ENCODE data around the gene C17orf100.

The C17orf100 gene

DNA sequence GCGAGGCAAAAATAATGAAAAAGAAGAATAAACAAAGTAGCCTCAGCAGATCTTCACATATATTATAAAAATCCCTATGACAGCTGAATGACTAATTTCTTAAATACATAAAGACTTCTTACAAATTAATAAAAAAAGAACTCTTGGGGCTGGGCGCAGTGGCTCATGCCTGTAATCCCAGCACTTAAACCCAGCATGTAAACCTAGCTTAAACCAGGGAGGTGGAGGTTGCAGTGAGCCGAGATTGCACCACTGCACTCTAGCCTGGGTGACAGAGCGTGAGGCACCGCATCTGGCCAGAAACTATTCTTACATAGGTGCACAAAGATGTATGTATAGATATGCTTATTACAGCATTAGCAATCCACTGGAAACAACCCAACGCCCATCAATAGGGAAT lies 27.7 kb downstream of the C17orf100 start:
- Histone ChIP-seq H4K20me1 (ENCODE audit: insufficient read depth, low read length) (no peaks in the 10 kb centered on the region), H3K27ac (ENCODE audit: low read length) (no peak overlapping the region), H3K4me1 (ENCODE audit: low read length) (peaks cover 10% of the 10 kb centered on the region; the same call in 1 of the 2 replicates), H3K36me3 (replicated peaks; ENCODE audit: insufficient read depth, low read length) (no peaks in the 10 kb centered on the region), H3K9me3 (replicated peaks; ENCODE audit: insufficient read depth, low read length) (no peaks in the 10 kb centered on the region), H3K27me3 (replicated peaks; ENCODE audit: insufficient read depth, low read length) (peaks cover 44% of the 10 kb centered on the region), H3K9ac (ENCODE audit: low read length) (no peak overlapping the region), H2AFZ (ENCODE audit: low read length) (no peak overlapping the region), H3K79me2 (ENCODE audit: low read length) (no peaks in the 10 kb centered on the region), H3K9me2 (replicated peaks; ENCODE audit: insufficient read depth, low read length) (no peaks in the 10 kb centered on the region), H3F3A (ENCODE audit: insufficient read depth, low read length) (no peaks in the 10 kb centered on the region), H3K4me3 (ENCODE audit: low read length) (no peak overlapping the region), H3K4me2 (ENCODE audit: low read depth, low read length) (no peak overlapping the region)
- no peak for DNase-seq
- TF ChIP-seq, protein P1, sequence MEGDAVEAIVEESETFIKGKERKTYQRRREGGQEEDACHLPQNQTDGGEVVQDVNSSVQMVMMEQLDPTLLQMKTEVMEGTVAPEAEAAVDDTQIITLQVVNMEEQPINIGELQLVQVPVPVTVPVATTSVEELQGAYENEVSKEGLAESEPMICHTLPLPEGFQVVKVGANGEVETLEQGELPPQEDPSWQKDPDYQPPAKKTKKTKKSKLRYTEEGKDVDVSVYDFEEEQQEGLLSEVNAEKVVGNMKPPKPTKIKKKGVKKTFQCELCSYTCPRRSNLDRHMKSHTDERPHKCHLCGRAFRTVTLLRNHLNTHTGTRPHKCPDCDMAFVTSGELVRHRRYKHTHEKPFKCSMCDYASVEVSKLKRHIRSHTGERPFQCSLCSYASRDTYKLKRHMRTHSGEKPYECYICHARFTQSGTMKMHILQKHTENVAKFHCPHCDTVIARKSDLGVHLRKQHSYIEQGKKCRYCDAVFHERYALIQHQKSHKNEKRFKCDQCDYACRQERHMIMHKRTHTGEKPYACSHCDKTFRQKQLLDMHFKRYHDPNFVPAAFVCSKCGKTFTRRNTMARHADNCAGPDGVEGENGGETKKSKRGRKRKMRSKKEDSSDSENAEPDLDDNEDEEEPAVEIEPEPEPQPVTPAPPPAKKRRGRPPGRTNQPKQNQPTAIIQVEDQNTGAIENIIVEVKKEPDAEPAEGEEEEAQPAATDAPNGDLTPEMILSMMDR (IDR thresholded peaks at IDR 0.05; ENCODE audit: low read length) = no peak

DNA sequence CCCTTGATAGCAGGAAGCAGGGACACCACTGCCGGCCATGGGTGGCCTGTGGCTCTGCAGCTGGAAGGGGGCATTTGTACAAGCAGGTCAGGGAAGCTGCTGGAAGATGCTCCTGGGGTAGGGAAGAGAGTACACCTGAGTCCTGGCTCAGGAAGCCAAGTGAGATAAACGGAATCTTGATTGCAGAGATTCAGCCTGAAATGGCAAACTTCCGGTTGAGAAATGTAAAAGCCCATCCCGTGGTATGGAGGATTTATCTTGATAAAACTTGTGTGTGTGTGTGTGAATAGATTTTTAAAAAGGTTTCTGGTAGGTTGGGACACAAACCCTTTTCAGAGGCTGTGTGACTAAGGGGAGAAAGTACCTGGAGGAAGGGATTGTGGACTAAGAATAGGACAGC lies 29.6 kb downstream of the C17orf100 start:
- Histone ChIP-seq H3F3A (ENCODE audit: insufficient read depth, low read length) (no peaks in the 10 kb centered on the region), H3K9me3 (replicated peaks; ENCODE audit: insufficient read depth, low read length) (no peaks in the 10 kb centered on the region), H3K79me2 (ENCODE audit: low read length) (no peaks in the 10 kb centered on the region), H3K36me3 (replicated peaks; ENCODE audit: insufficient read depth, low read length) (no peaks in the 10 kb centered on the region), H3K4me3 (ENCODE audit: low read length) (no peak overlapping the region), H4K20me1 (ENCODE audit: insufficient read depth, low read length) (no peaks in the 10 kb centered on the region), H2AFZ (ENCODE audit: low read length) (no peak overlapping the region), H3K9ac (ENCODE audit: low read length) (no peak overlapping the region), H3K27me3 (replicated peaks; ENCODE audit: insufficient read depth, low read length) (peaks cover 49% of the 10 kb centered on the region), H3K4me2 (ENCODE audit: low read depth, low read length) (no peak overlapping the region), H3K4me1 (ENCODE audit: low read length) (peaks cover 10% of the 10 kb centered on the region; the same call in 1 of the 2 replicates), H3K27ac (ENCODE audit: low read length) (no peak overlapping the region), H3K9me2 (replicated peaks; ENCODE audit: insufficient read depth, low read length) (no peaks in the 10 kb centered on the region)
- no peak for DNase-seq
- TF ChIP-seq, protein P1 (IDR thresholded peaks at IDR 0.05; ENCODE audit: low read length) = no peak
- TF ChIP-seq EZH2 (optimal IDR thresholded peaks at IDR 0.05; ENCODE audit: low read depth, low read length) (no peak), EZH2phosphoT487 (IDR thresholded peaks at IDR 0.05; ENCODE audit: low read length) (no peak)

DNA sequence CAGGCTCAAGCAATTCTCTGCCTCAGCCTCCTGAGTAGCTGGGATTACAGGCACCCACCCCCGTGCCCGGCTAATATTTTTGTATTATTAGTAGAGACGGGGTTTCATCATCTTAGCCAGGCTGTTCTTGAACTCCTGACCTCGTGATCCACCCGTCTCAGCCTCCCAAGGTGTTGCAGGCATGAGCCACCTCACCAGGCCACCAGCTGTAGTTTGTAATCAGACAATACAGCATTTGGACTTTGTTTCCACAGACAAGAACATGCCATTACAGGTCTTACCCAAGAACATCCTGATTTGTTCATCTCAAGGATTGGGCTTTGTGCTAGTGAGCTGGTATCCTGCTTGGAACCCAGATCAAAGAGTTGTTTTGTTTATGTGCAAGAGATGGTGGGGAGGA lies 30.1 kb downstream of the C17orf100 start:
- Histone ChIP-seq H4K20me1 (ENCODE audit: insufficient read depth, low read length) (no peaks in the 10 kb centered on the region), H3K9me3 (replicated peaks; ENCODE audit: insufficient read depth, low read length) (no peaks in the 10 kb centered on the region), H3F3A (ENCODE audit: insufficient read depth, low read length) (no peaks in the 10 kb centered on the region), H3K4me3 (ENCODE audit: low read length) (no peak overlapping the region), H3K9me2 (replicated peaks; ENCODE audit: insufficient read depth, low read length) (no peaks in the 10 kb centered on the region), H3K9ac (ENCODE audit: low read length) (no peak overlapping the region), H3K4me1 (ENCODE audit: low read length) (peaks cover 10% of the 10 kb centered on the region; the same call in 1 of the 2 replicates), H3K4me2 (ENCODE audit: low read depth, low read length) (no peak overlapping the region), H3K79me2 (ENCODE audit: low read length) (no peaks in the 10 kb centered on the region), H3K27me3 (replicated peaks; ENCODE audit: insufficient read depth, low read length) (peaks cover 51% of the 10 kb centered on the region), H3K27ac (ENCODE audit: low read length) (no peak overlapping the region), H2AFZ (ENCODE audit: low read length) (no peak overlapping the region), H3K36me3 (replicated peaks; ENCODE audit: insufficient read depth, low read length) (no peaks in the 10 kb centered on the region)
- DNase-seq = no peak
- TF ChIP-seq EZH2 (optimal IDR thresholded peaks at IDR 0.05; ENCODE audit: low read depth, low read length) = no peak
- TF ChIP-seq, protein P1 (IDR thresholded peaks at IDR 0.05; ENCODE audit: low read length) = no peak
- no peak for TF ChIP-seq EZH2phosphoT487 (IDR thresholded peaks at IDR 0.05; ENCODE audit: low read length)

All from MM.1S (cell line).